Endothelial cell of umbilical vein (primary cell): ENCODE data around the gene GPR32. TPM values are rescaled to one million over a fixed set of nuclear protein-coding genes. Genes with fewer than 3 reads are reported as not detected.

Experiments used
- BruUV-seq: library from RNA; stranded (reverse); fragments of 400-500 nt; replicated peaks from 2 replicates; lab custom pipeline; 2021; lab: Mats Ljungman, UMichigan
- CTCF ChIA-PET: fragments of 300-600, 350-600 bp; sonication (Branson Sonifier 250); formaldehyde crosslinking; loops from one replicate; lab custom pipeline; 2021; ENCODE audit warnings: antibody characterized with exemption, inconsistent platforms; lab: Charles Lee
- POLR2A ChIA-PET: fragments of 300-600, 350-600 bp; sonication (Branson Sonifier 250); formaldehyde crosslinking; loops from one replicate; lab custom pipeline; 2021; ENCODE audit warnings: antibody characterized with exemption, inconsistent platforms; lab: Charles Lee
- DNase-seq: peaks from one replicate; pipeline ENCODE4 v3.0.0-alpha.2; 2011; ENCODE audit warnings: low read depth, low spot score
- FAIRE-seq: peaks from 2 replicates; lab custom pipeline; 2011; peaks lifted over from hg19 to GRCh38; lab: Jason Lieb, UNC
- H2AFZ ChIP-seq: 2 replicates; pipeline ENCODE4 v1.6.0; 2012; ENCODE audit warnings: low read depth, low read length, control low read depth, inconsistent platforms
- H3K27ac ChIP-seq: 2 replicates; pipeline ENCODE4 v1.5.1; 2011; ENCODE audit warnings: low read depth, mild to moderate bottlenecking, control low read depth, low read length, moderate library complexity; ENCODE audit not compliant: insufficient read depth
- H3K27me3 ChIP-seq, 2 experiments: 2 replicates each; pipeline versions ENCODE4 v1.6.0 to v1.6.1; 2011; ENCODE audit warnings: low read length in 2 of 2, mixed read lengths in 1 of 2; ENCODE audit not compliant: control insufficient read depth in 2 of 2, insufficient read depth in 2 of 2
- H3K36me3 ChIP-seq, 2 experiments: 2 replicates in 1 of 2; 3 replicates in 1 of 2; pipeline ENCODE4 v1.5.1; 2011; ENCODE audit warnings: low read length in 2 of 2, mild to moderate bottlenecking in 1 of 2, moderate library complexity in 1 of 2; ENCODE audit not compliant: control insufficient read depth in 2 of 2, insufficient read depth in 2 of 2; ENCODE audit errors: extremely low read depth in 1 of 2
- H3K4me1 ChIP-seq: 3 replicates; pipeline ENCODE4 v1.5.1; 2011; ENCODE audit warnings: mild to moderate bottlenecking, low read length; ENCODE audit not compliant: control insufficient read depth, insufficient read depth; ENCODE audit errors: extremely low read depth
- H3K4me2 ChIP-seq: 2 replicates; pipeline ENCODE4 v1.6.1; 2011; ENCODE audit warnings: low read length, control low read depth, mixed read lengths; ENCODE audit not compliant: insufficient read depth
- H3K4me3 ChIP-seq, 3 experiments: fragments of 200-600 bp in 1 of 3; sonication (generic), shearing (Covaris generic) in 1 of 3; replicated peaks in 1 of 3; 2 replicates each; pipeline ENCODE4 v1.5.1; 2011 to 2016; ENCODE audit warnings: control low read depth in 3 of 3, low read length in 3 of 3, mild to moderate bottlenecking in 2 of 3, inconsistent platforms in 1 of 3, low read depth in 1 of 3, moderate library complexity in 1 of 3; ENCODE audit not compliant: insufficient read depth in 1 of 3
- H3K79me2 ChIP-seq: 2 replicates; pipeline ENCODE4 v1.6.0; 2012; ENCODE audit warnings: low read length, inconsistent platforms; ENCODE audit not compliant: control insufficient read depth, insufficient read depth
- H3K9ac ChIP-seq: replicated peaks from 2 replicates; pipeline ENCODE3; 2011; ENCODE audit warnings: low read length, control low read depth; ENCODE audit not compliant: insufficient read depth; ENCODE audit errors: extremely low read depth
- H3K9me1 ChIP-seq: replicated peaks from 3 replicates; pipeline ENCODE4 v1.6.0; 2011; ENCODE audit warnings: mild to moderate bottlenecking, low read length; ENCODE audit not compliant: control insufficient read depth, insufficient read depth; ENCODE audit errors: extremely low read depth
- H3K9me3 ChIP-seq: replicated peaks from 2 replicates; pipeline ENCODE4 v1.5.1; 2012; ENCODE audit warnings: low read length, inconsistent platforms; ENCODE audit not compliant: control insufficient read depth, insufficient read depth
- H4K20me1 ChIP-seq: replicated peaks from 2 replicates; pipeline ENCODE3; 2011; ENCODE audit warnings: mild to moderate bottlenecking, low read length; ENCODE audit not compliant: control insufficient read depth, insufficient read depth; ENCODE audit errors: extremely low read depth
- CTCF ChIP-seq, 2 donors: IDR thresholded peaks; 1 replicate in 1 of 2; 2 replicates in 1 of 2; pipeline ENCODE4 v1.5.1; 2011; ENCODE audit warnings: low read length in 2 of 2, mild to moderate bottlenecking in 2 of 2, moderate library complexity in 2 of 2, control low read depth in 1 of 2, inconsistent platforms in 1 of 2, low read depth in 1 of 2; ENCODE audit not compliant: insufficient read depth in 1 of 2; ENCODE audit errors: extremely low read depth in 1 of 2
- EZH2 ChIP-seq: IDR thresholded peaks from 2 replicates; pipeline ENCODE4 v1.6.1; 2012; ENCODE audit warnings: borderline replicate concordance, low read depth, mild to moderate bottlenecking, moderate library complexity, low read length, inconsistent platforms; ENCODE audit not compliant: severe bottlenecking
- FOS ChIP-seq: IDR thresholded peaks from 2 replicates; pipeline ENCODE4 v1.6.1; 2011; ENCODE audit warnings: mild to moderate bottlenecking, low read length, moderate library complexity, borderline replicate concordance; ENCODE audit not compliant: insufficient read depth
- JUN ChIP-seq: IDR thresholded peaks from 2 replicates; pipeline ENCODE4 v1.6.1; 2011; ENCODE audit warnings: borderline replicate concordance, low read depth; ENCODE audit not compliant: insufficient read length, insufficient read depth
- MYC ChIP-seq: IDR thresholded peaks from one replicate; pipeline ENCODE4 v1.6.1; 2011; ENCODE audit warnings: mild to moderate bottlenecking, low read depth, low read length
- POLR2A ChIP-seq: IDR thresholded peaks from 2 replicates; pipeline ENCODE4 v1.6.1; 2012; ENCODE audit warnings: low read depth, mild to moderate bottlenecking, control low read depth, low read length
- POLR2AphosphoS5 ChIP-seq: IDR thresholded peaks from 2 replicates; pipeline ENCODE4 v1.6.1; 2012; ENCODE audit warnings: low read depth, mild to moderate bottlenecking, control low read depth, low read length, moderate library complexity; ENCODE audit not compliant: insufficient read depth
- dilution Hi-C: fragments of 300-500 bp; cut with MboI; formaldehyde crosslinking; loops from one replicate; pipeline ENCODE4 v1.15.0; 2019; ENCODE audit warnings: low sequenced_read_pairs; ENCODE audit not compliant: extremely low pct_ligation_motif_present
- intact Hi-C: fragments of 100-400 bp; cut with micrococcal nuclease; formaldehyde crosslinking; loops from one replicate; pipeline ENCODE4 v1.10.0; 2022
- polyA plus RNA-seq, 4 experiments: library from polyadenylated mRNA; depleted of rRNA in 3 of 4; stranded (reverse) in 3 of 4; unstranded in 1 of 4; fragments of >200 nt; gene quantifications; 2 replicates each; pipeline versions ENCODE4 v1.2.1 to v1.2.3, GENCODE V29; 2011 to 2012; ENCODE audit warnings: missing spikeins in 1 of 4
- total RNA-seq: library from RNA; stranded (reverse); gene quantifications from 2 replicates; pipeline ENCODE4 v1.2.3, GENCODE V29; 2021

The GPR32 gene
- total and polyA plus RNA-seq, 2 donors (not counting 3 experiments of a cell fraction or from before 2014, with no cell fraction given) = not detected

- Histone ChIP-seq H3K9ac (no peak overlapping the region), H3K27ac (no peak overlapping the region), H4K20me1 (no peaks in the 10 kb centered on the region), H3K4me1 (peaks cover 6% of the 10 kb centered on the region), H2AFZ (no peak overlapping the region), H3K9me1 (no peaks in the 10 kb centered on the region), H3K79me2 (no peaks in the 10 kb centered on the region), H3K4me2 (no peak overlapping the region), H3K36me3 (no peaks in the 10 kb centered on the region), H3K4me3 (no peak overlapping the region), H3K9me3 (no peaks in the 10 kb centered on the region), H3K27me3 (peaks cover 6 to 11% of the 10 kb centered on the region in 2 experiments)
- FAIRE-seq = no peak
- POLR2A ChIA-PET = no interaction called here
- CTCF ChIA-PET = no interaction called here
- intact Hi-C loops = no loop called here
- no TSS peak for BruUV-seq
- no peak for DNase-seq
- TF ChIP-seq POLR2AphosphoS5 (no peak), EZH2 (no peak), JUN (no peak), POLR2A (no peak), MYC (no peak), CTCF (IDR thresholded peaks at IDR 0.05; ENCODE audit: extremely low read depth in 1 of 2, insufficient read depth in 1 of 2, low read depth in 1 of 2, low read length in 2 of 2) (no peak), FOS (no peak)
- dilution Hi-C loops = no loop called here
Observed at GRCh38 chr19:50739132-50739913, 30.9 kb upstream of the GPR32 start.
